ENCODE measurements around the gene CHSY3.
A peak's percentile ranks its signal among the peaks of the same experiment; 100 is the strongest.

Gene CHSY3

DNA sequence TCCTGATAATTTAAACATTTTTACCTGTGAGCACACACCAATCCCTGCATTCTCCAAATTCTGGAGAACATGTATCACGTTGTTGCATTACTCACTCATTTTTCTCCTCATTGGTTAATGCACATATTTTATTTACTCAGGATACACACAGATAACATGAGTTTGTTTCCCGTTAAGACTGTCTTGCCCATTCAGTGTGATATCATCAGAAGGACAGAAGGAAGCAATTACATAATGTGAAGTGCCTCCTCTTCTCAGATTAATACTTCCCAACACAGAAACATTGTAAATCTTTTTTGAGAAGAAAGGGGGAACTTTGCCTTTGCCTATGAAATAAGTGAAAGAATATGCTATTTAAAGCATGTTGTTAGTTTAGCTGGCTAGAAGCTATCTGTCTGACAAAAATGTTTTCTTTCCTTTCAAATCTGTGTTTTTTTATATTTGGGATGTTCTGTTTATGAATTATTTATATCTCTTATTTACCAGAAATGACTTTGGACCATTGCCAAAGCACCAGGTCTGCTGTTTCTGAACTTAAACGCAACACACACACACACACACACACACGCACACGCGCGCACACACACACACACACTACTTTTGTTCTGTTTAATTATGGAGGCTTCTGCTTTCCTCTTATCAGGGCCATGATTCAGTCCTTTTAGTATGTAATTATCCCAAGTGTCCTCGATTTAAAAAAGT lies 186.5 kb downstream of the CHSY3 start:
- no peak for DNase-seq

DNA sequence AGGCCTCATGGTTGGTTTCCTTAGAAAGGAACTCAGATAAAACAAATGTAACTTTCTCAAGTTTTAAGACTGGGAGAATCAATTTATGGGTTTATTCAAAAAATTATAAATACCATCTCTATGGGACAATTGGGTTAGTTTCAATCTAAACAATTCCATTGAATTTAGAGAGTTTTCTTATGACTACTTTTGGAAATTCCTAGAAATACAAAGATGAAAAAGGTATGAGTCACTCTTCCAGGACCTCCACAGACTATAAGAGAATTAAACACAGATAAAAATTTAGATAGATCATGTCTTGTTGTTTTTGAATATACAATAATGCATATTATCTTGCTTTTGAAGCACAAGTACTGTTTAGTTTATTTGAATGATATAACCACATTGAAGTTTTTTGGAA lies 188.7 kb downstream of the CHSY3 start:
- DNase-seq, result no peak

- no peak for DNase-seq
Observed at GRCh38 chr5:130096483-130096882, 192.2 kb downstream of the CHSY3 start.

- no peak for DNase-seq
Observed at GRCh38 chr5:130099008-130099407, 194.7 kb downstream of the CHSY3 start.

DNA sequence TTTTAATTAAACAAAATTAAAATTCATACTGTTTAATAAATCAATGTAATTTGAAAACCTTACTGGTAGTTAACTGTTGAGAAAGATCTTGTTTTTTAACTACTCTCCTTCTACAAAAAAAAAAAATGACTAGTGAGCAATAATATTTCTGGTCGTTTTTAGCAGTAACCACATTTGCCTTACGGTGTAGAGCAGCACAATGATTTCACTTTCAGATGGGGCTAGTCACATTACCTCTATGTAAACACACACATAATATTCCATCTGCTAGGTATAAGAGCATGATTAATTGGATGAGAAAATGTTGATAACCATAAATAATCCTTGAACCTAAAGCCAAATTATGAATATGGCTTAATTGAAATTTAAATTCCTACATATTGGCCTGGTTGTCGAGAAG lies 198.1 kb downstream of the CHSY3 start:
- no peak for DNase-seq

GRCh38 chr5:130102960-130103359 lies 198.7 kb downstream of the CHSY3 start:
- DNase-seq, result no peak

GRCh38 chr5:130104895-130105688 lies 200.8 kb downstream of the CHSY3 start:
- no peak for DNase-seq

DNA sequence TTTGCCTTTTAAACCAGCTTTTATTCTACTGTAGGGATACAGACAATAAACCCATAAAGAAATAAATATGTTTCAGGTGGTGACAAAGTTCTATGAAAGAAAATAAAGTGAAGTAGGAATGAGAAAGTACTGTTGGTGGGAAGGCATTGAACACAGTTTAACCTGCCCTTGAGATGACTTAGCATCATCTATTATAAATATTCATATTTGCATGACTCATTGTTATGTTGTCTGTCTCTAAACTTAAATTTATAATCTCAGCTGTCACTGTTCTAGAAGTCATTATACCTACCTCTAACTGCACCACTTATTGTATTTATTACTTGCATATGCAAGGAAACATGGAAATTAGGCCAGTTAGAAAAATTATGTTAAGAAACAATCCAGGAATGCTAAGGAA lies 202.2 kb downstream of the CHSY3 start:
- DNase-seq, result no peak

DNA sequence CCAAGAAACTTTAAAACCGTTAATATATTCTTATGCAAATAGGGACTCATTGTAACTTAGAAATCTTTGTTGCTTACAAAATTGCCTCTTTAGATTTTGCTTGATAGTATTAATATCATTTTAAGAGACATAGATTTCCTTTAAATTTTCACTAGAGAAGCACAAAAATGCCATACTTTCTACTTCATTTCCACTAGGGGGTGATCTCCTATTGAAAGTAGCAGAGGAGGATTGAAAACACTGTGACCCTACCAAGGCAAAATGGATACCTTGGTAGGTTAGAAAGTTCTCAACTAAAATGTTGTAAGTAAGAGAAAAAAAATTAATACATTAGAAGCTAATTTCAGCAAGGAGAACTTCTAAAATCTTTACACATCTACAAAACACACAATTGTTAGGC lies 204.9 kb downstream of the CHSY3 start:
- no peak for DNase-seq

DNA sequence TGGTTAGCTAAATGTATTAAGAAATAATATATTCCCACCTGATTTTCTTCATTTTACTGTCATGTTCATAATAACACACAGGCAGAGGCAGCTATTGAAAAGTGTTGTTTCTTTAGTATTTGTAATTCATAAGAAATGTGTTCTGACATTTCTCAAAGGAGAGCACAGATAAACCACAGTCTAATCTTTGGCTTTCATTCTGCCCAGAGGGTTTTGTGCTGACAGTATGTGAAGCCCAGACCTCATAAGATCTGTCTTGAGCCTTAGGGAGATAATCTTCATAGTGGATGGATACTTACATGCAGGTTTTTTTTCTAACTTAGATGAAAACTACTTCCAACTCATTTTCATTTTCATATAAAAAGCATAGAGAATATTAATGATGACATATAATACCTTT lies 206.1 kb downstream of the CHSY3 start:
- DNase-seq, result no peak

DNA sequence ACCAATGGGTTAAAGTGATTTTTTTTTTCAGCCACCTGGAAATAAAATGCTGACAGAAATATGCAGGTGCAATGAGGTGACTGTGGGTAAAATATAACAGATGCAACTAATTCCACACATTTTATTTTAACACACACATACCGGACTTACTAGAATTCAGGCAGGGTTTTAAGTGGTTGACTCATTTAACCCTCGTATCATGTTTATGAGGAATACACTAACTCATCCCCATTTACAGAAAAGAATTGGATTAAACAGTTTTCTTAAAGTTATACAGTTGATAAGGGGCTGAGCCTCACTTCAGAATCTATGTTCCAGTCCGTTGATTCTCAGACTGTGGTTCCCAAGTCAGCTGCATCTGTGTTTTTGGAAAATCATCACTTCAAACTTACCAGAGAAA lies 207.5 kb downstream of the CHSY3 start:
- DNase-seq, result no peak

DNA sequence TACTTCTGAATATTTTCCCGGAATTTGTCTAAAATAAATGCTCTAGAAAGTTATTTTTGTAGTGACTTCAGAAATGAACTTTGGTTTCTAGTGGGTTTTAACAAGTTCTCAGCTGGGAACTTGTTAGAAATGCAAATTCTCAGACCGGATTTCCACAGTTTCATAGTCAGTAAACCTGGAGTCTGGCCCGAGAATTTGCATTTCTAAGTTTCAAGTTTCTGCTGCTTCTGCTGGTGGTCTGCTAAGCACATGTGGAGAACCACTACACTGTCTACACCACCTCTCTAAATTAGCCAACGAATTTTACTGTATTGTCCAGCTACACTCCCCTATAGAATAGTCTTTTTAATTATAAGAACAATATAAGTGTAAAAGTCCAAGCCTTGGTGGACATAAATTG lies 208.0 kb downstream of the CHSY3 start:
- no peak for DNase-seq

GRCh38 chr5:130115686-130116085 lies 211.4 kb downstream of the CHSY3 start:
- DNase-seq, result peak in 1 of 56 donors; percentile 0

- no peak for DNase-seq
Observed at GRCh38 chr5:130116462-130116861, 212.2 kb downstream of the CHSY3 start.

- no peak for DNase-seq
Observed at GRCh38 chr5:130116972-130117371, 212.7 kb downstream of the CHSY3 start.

GRCh38 chr5:130126746-130127145 lies 222.5 kb downstream of the CHSY3 start:
- no peak for DNase-seq

DNA sequence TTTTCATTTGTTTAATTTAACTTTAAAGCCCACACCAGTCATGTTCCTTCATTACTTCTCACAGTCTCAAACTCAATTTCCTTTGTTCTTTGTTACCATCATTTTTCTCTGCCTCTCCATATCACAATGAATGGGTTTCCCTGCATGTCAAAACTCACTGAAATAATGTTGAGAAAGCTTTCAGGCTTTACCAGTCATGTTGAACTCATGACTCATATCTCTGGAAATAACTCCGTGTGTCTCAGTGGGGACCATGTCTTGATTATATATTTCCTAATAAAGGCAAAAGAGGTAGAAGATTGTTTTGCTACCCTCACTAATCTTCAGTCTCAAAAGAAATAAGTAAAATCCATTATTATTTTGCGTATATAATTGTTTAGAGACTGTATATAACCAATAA lies 231.2 kb downstream of the CHSY3 start:
- DNase-seq, result no peak

- DNase-seq, result no peak
Observed at GRCh38 chr5:130136300-130136699, 232.0 kb downstream of the CHSY3 start.

GRCh38 chr5:130137681-130138080 lies 233.4 kb downstream of the CHSY3 start:
- no peak for DNase-seq

DNA sequence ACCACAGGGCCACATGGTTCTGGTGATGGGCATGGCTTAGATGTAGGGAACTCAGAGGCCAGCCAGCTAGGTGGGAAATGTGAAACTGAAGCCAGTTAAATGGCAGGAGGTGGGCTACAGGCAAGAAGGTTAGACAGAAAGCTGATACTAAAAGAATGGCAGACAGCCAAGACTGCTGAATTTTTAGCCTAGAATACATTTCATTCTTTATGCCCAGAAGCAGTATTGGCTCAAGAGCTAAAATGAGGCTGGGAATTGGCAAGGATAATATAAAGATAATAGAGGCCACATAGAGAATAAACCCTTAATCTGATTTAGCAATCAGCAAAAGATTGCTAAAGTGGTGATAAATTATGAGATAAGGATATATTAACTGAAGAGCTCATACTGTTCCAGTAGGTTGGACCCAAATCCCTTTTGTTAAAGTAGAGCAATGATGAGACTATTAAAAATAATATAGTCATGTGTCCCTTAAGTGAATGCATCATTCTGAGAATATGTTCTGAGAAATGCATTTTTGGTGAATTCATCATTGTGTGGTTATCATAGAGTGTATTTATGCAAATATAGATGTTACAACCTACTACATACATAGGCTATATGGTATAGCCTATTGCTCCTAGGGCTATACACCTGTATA lies 234.3 kb downstream of the CHSY3 start:
- no peak for DNase-seq

- peak in 28 of 56 donors; percentile 0 to 65 (median 11) for DNase-seq
Observed at GRCh38 chr5:130141659-130142320, 237.5 kb downstream of the CHSY3 start.

DNA sequence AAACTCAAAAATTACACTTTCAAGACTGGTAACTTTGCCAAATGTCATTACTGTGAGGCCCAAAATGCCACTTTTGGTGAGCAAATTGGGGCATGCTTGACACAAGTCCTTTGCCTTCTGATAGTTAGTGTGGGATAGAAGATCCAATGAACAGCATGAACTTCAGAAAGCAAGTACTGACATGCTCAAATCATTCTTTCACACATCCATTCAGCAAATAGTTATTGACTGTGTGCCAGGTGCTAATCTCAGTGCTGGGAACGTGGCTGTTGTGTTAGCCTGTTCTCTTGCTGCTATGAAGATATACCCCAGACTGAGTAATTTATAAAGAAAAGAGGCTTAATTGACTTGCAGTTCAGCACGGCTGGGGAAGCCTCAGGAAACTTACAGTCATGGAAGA lies 247.0 kb downstream of the CHSY3 start:
- DNase-seq, result no peak

Data from nucleus accumbens (tissue), 56 donors.